PC-3 (cell line): ENCODE data around the gene LTF. TPM values are rescaled to one million over a fixed set of nuclear protein-coding genes. Genes with fewer than 3 reads are reported as not detected.
"Not testable (repeated sequence)": the region's sequence is repeated elsewhere in the genome, so short reads cannot be mapped to it uniquely, and the experiment has no call there.

Source experiments
- ATAC-seq: fragments of 200-7000 bp; cut with Tn5 transposase; 2 replicates; pipeline ENCODE4 v1.9.1; 2020; ENCODE audit warnings: mild to moderate bottlenecking, moderate library complexity
- BruUV-seq: library from RNA; stranded (reverse); fragments of 400-500 nt; replicated peaks from 2 replicates; lab custom pipeline; 2021; lab: Mats Ljungman, UMichigan
- CTCF ChIA-PET: fragments of 300-600 bp; sonication (Branson Sonifier 250); formaldehyde crosslinking; loops from one replicate; lab custom pipeline; 2022; ENCODE audit warnings: antibody characterized with exemption; lab: Charles Lee
- POLR2A ChIA-PET: fragments of 300-600 bp; sonication (Branson Sonifier 250); formaldehyde crosslinking; loops from one replicate; lab custom pipeline; 2022; ENCODE audit warnings: antibody characterized with exemption; ENCODE audit not compliant: unreplicated experiment; lab: Charles Lee
- DNase-seq: peaks from one replicate; pipeline ENCODE4 v3.0.0-alpha.2; 2015
- H2AFZ ChIP-seq: fragments of 300-600 bp; sonication (generic); 2 replicates; pipeline ENCODE4 v1.6.0; 2016; ENCODE audit warnings: antibody characterized with exemption, low read length
- H3F3A ChIP-seq: fragments of 300-600 bp; sonication (generic); one replicate; pipeline ENCODE4 v1.6.0; 2017; ENCODE audit warnings: antibody characterized with exemption, low read length, control low read depth, mild to moderate bottlenecking; ENCODE audit not compliant: unreplicated experiment
- H3K27ac ChIP-seq: fragments of 300-600 bp; sonication (generic); 2 replicates; pipeline ENCODE4 v1.5.1; 2016; ENCODE audit warnings: mild to moderate bottlenecking, low read length
- H3K27me3 ChIP-seq: fragments of 300-600 bp; sonication (generic); 2 replicates; pipeline ENCODE4 v1.6.1; 2016; ENCODE audit warnings: low read length, mixed read lengths
- H3K36me3 ChIP-seq: fragments of 300-600 bp; sonication (generic); 2 replicates; pipeline ENCODE4 v1.6.1; 2016; ENCODE audit warnings: low read depth, mixed run types, low read length, mixed read lengths
- H3K4me1 ChIP-seq: fragments of 300-600 bp; sonication (generic); 2 replicates; pipeline ENCODE4 v1.5.1; 2016; ENCODE audit warnings: low read length; ENCODE audit not compliant: insufficient read depth
- H3K4me2 ChIP-seq: fragments of 300-600 bp; sonication (generic); 2 replicates; pipeline ENCODE4 v1.6.0; 2016; ENCODE audit warnings: low read length
- H3K4me3 ChIP-seq: fragments of 300-600 bp; sonication (generic); 2 replicates; pipeline ENCODE4 v1.5.1; 2016; ENCODE audit warnings: mild to moderate bottlenecking, low read length, mixed read lengths
- H3K79me2 ChIP-seq: fragments of 300-600 bp; sonication (generic); 2 replicates; pipeline ENCODE4 v1.6.1; 2017; ENCODE audit warnings: low read length, mixed read lengths
- H3K9ac ChIP-seq: fragments of 300-600 bp; sonication (generic); 2 replicates; pipeline ENCODE4 v1.6.0; 2016; ENCODE audit warnings: mild to moderate bottlenecking, low read length
- H3K9me2 ChIP-seq: fragments of 300-600 bp; sonication (generic); replicated peaks from 2 replicates; pipeline ENCODE4 v1.6.1; 2016; ENCODE audit warnings: mixed run types, low read length, mixed read lengths
- H3K9me3 ChIP-seq: fragments of 300-600 bp; sonication (generic); 2 replicates; pipeline ENCODE4 v1.6.1; 2016; ENCODE audit warnings: low read length, mixed read lengths
- H4K20me1 ChIP-seq: fragments of 300-600 bp; sonication (generic); 2 replicates; pipeline ENCODE4 v1.6.1; 2016; ENCODE audit warnings: low read length, mixed read lengths
- EZH2 ChIP-seq: fragments of 300-600 bp; sonication (generic); IDR thresholded peaks from one replicate; pipeline ENCODE4 v1.6.1; 2017; ENCODE audit warnings: antibody characterized with exemption, mild to moderate bottlenecking, low read length; ENCODE audit not compliant: unreplicated experiment
- EZH2phosphoT487 ChIP-seq: fragments of 300-600 bp; sonication (generic); IDR thresholded peaks from 2 replicates; pipeline ENCODE4 v1.6.1; 2018; ENCODE audit warnings: mild to moderate bottlenecking, antibody characterized with exemption, low read length, borderline replicate concordance
- intact Hi-C: fragments of 100-400 bp; cut with micrococcal nuclease; formaldehyde crosslinking; loops from 2 replicates; pipeline ENCODE4 v1.9.0; 2023
- total RNA-seq: library from RNA; depleted of rRNA; stranded (reverse); fragments of >200 nt; gene quantifications from 2 replicates; pipeline ENCODE4 v1.2.3, GENCODE V29; 2014
- TF ChIP-seq, protein P1 (sequence below): fragments of 300-600 bp; sonication (generic); conservative IDR thresholded peaks from 2 replicates; pipeline ENCODE4 v1.5.1; 2017; ENCODE audit warnings: antibody characterized with exemption, low read depth, mild to moderate bottlenecking, low read length

Gene LTF
- total RNA-seq, 1 experiment from 2014 or later: not detected

DNA sequence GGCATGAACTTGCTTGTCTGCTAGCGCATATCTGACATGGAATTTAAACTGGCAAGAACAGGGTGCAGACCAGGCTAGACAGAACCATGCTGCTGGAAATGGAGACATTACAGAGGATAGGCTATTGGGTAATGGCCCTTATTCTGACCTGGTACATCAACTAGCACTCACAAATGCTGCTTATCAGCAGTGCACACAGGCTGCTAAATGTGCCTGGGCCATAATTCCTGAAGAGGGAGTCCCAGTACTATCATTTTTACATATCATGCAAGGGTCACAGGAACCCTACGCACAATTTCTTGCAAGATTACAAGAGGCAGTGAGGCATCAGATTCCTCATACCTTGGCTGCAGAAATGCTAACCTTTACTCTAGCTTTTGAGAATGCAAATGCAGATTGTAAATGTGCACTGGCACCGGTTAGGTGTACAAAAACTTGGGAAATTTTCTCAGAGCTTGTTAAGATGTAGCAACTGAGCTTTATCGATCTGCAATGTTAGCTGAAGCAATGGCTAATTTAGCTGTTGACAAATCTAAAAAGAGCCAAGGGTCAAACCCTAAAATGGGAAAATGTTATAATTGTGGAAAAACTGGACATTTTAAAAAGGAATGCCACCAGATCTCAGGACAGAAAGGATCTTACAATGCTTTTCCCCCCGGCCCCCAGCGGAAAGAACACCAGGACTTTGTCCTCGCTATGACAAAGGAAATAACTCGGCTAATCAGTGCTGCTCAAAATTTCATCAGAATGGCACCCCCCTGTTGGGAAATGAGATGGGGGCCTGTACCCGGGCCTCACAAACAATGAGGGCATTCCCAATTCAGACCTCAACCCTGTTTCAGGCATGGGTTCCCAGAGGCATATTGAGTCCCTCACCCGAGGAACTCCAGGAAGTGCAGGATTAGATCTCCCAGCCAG, 36.5 kb downstream of the LTF start:
- Histone ChIP-seq H3K27me3 (no peaks in the 10 kb centered on the region), H3K9ac (no peak overlapping the region), H4K20me1 (no peaks in the 10 kb centered on the region), H3K79me2 (no peaks in the 10 kb centered on the region), H3K27ac (no peak overlapping the region), H3K4me3 (no peak overlapping the region), H3K9me3 (0 out of 2 replicates have a peak, but pooled peaks cover 6% of the 10 kb centered on the region), H3K36me3 (no peaks in the 10 kb centered on the region), H3K9me2 (no peaks in the 10 kb centered on the region), H3F3A (no peaks in the 10 kb centered on the region), H3K4me2 (0 out of 2 replicates have a peak overlapping the region, but pooled peaks have one; percentile 1), H2AFZ (no peak overlapping the region), H3K4me1 (peaks cover 49% of the 10 kb centered on the region)
- ChIA-PET POLR2A (no interaction called here), CTCF (no interaction called here)
- peak; percentile 60 for DNase-seq
- intact Hi-C loops: loop anchor here (2.0 to 5.0 kb wide), 4 partner anchors 47 to 211 kb away; no protein-coding TSS in a partner anchor
- TF ChIP-seq EZH2 (no peak), EZH2phosphoT487 (no peak)
- TF ChIP-seq, protein P1, sequence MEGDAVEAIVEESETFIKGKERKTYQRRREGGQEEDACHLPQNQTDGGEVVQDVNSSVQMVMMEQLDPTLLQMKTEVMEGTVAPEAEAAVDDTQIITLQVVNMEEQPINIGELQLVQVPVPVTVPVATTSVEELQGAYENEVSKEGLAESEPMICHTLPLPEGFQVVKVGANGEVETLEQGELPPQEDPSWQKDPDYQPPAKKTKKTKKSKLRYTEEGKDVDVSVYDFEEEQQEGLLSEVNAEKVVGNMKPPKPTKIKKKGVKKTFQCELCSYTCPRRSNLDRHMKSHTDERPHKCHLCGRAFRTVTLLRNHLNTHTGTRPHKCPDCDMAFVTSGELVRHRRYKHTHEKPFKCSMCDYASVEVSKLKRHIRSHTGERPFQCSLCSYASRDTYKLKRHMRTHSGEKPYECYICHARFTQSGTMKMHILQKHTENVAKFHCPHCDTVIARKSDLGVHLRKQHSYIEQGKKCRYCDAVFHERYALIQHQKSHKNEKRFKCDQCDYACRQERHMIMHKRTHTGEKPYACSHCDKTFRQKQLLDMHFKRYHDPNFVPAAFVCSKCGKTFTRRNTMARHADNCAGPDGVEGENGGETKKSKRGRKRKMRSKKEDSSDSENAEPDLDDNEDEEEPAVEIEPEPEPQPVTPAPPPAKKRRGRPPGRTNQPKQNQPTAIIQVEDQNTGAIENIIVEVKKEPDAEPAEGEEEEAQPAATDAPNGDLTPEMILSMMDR: no peak
- no TSS peak for BruUV-seq
- ATAC-seq: peak; percentile 35

DNA sequence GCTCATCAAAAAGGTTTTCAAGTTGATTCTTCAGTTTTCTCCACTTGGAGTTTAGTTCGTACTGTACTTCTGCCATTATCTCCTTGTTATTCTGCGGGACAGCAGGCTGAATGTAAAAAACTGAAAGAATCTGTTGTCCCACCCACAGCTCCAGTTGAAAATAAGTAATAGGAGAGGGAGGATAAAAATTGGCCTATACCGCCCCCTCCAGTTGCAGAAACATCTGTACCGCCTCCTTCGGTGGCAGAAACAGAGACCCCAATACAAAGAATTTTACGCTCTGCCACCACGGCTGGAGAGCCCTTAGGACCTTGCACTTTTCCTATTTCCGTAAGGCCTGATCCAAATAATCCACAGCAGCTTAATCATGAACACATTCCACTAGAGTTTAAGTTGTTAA, 37.3 kb downstream of the LTF start:
- H3K9me2 ChIP-seq, H4K20me1 ChIP-seq, H3K4me3 ChIP-seq, H3K27me3 ChIP-seq, POLR2A ChIA-PET, H3F3A ChIP-seq, BruUV-seq, DNase-seq, H3K27ac ChIP-seq, H3K9ac ChIP-seq, H3K9me3 ChIP-seq, H3K36me3 ChIP-seq, H2AFZ ChIP-seq, H3K4me2 ChIP-seq, ATAC-seq, H3K79me2 ChIP-seq: not testable (repeated sequence)
- intact Hi-C loops: loop anchor here (5.0 kb wide), 1 partner anchor 210 kb away; no protein-coding TSS in a partner anchor
- TF ChIP-seq, protein P1: peak; percentile 30; the same call in 1 of the 2 replicates
- H3K4me1 ChIP-seq: peaks cover 55% of the 10 kb centered on the region
- CTCF ChIA-PET: interaction anchor here (0.6 kb wide), 1 partner anchor 49 kb away, joined by 3 read pairs; no protein-coding TSS in a partner anchor

DNA sequence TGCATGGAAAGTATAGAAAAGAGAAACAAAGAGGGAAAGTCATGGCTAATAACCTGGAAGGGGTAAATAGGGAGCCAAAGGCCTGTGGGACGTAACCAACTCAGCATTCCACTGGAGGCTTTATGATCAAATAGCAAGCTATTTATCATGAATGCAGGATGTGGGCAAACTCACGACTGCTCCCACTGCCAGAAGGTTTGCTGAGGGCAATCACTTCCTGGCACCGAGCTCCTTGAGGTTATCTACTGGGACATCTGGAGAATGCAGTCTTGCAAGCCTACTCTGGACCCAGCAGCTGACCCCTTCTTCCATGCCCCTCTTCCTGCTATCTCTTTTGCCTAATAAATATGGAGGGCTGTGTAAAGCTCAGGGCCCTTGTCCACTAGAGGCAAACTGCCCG, 38.2 kb downstream of the LTF start:
- H3K4me2 ChIP-seq, H4K20me1 ChIP-seq, H3K27ac ChIP-seq, ATAC-seq, H3K9me3 ChIP-seq, H2AFZ ChIP-seq, CTCF ChIA-PET, H3K9me2 ChIP-seq, H3F3A ChIP-seq, BruUV-seq, H3K79me2 ChIP-seq, H3K36me3 ChIP-seq, H3K27me3 ChIP-seq, H3K4me3 ChIP-seq, H3K9ac ChIP-seq: not testable (repeated sequence)
- intact Hi-C loops: loop anchor here (5.0 kb wide), 1 partner anchor 209 kb away; no protein-coding TSS in a partner anchor
- DNase-seq: peak; percentile 66
- POLR2A ChIA-PET: interaction anchor here (0.8 kb wide), 1 partner anchor 19 kb away, joined by 15 read pairs; the partner anchor contains the start of genes CCR5AS and CCRL2
- peaks cover 65% of the 10 kb centered on the region for H3K4me1 ChIP-seq
